Measurements from ENCODE around the gene KCNK3.

GRCh38 chr2:26723475-26723874 lies 31.0 kb downstream of the KCNK3 start:
- TF ChIP-seq POLR2A (IDR thresholded peaks at IDR 0.05): no peak
- TF ChIP-seq CTCF (IDR thresholded peaks at IDR 0.05): no peak

All from thyroid gland (tissue), 4 donors.